Neural cell (in vitro differentiated cells): ENCODE results near the gene RBPJL. TPM values are rescaled to one million over a fixed set of nuclear protein-coding genes. Genes with fewer than 3 reads are reported as not detected.

Experiments used
- H2AFZ ChIP-seq: fragments of 200-600, 300-800 bp; sonication (generic), shearing (Covaris generic); 2 replicates; pipeline ENCODE4 v1.6.0; 2014; ENCODE audit warnings: low read depth, mild to moderate bottlenecking, antibody characterized with exemption, low read length, moderate library complexity
- H3F3A ChIP-seq: fragments of 200-600 bp; shearing (Covaris generic); 2 replicates; pipeline ENCODE4 v1.6.1; 2016; ENCODE audit warnings: mild to moderate bottlenecking, moderate library complexity, mixed read lengths, antibody characterized with exemption, low read length; ENCODE audit not compliant: insufficient read depth, poor library complexity, severe bottlenecking
- H3K27ac ChIP-seq: fragments of 200-600, 300-800 bp; sonication (generic), shearing (Covaris generic); 2 replicates; pipeline ENCODE4 v1.5.1; 2014; ENCODE audit warnings: mild to moderate bottlenecking, low read length, moderate library complexity
- H3K27me3 ChIP-seq: fragments of 300-800, 200-600 bp; sonication (generic), shearing (Covaris generic); 2 replicates; pipeline ENCODE4 v1.6.0; 2014; ENCODE audit warnings: mild to moderate bottlenecking, low read depth, low read length, moderate library complexity; ENCODE audit not compliant: insufficient read depth
- H3K36me3 ChIP-seq: fragments of 300-800, 200-600 bp; sonication (generic), shearing (Covaris generic); 2 replicates; pipeline ENCODE4 v1.5.1; 2014; ENCODE audit warnings: mild to moderate bottlenecking, antibody characterized with exemption, low read length, moderate library complexity; ENCODE audit not compliant: insufficient read depth
- H3K4me2 ChIP-seq: fragments of 300-800, 200-600 bp; sonication (generic), shearing (Covaris generic); 2 replicates; pipeline ENCODE4 v1.6.0; 2014; ENCODE audit warnings: mild to moderate bottlenecking, low read length
- H3K4me3 ChIP-seq: fragments of 300-800, 200-600 bp; sonication (generic), shearing (Covaris generic); 2 replicates; pipeline ENCODE4 v1.5.1; 2014; ENCODE audit warnings: mild to moderate bottlenecking, low read length, moderate library complexity
- H3K79me2 ChIP-seq: fragments of 200-600 bp; shearing (Covaris generic); replicated peaks from 2 replicates; pipeline ENCODE4 v1.6.0; 2014; ENCODE audit warnings: mild to moderate bottlenecking, low read length, moderate library complexity; ENCODE audit not compliant: insufficient read depth
- H3K9ac ChIP-seq: fragments of 300-800, 200-600 bp; sonication (generic), shearing (Covaris generic); 2 replicates; pipeline ENCODE4 v1.6.1; 2016; ENCODE audit warnings: mild to moderate bottlenecking, low read length, mixed read lengths
- H3K9me2 ChIP-seq: fragments of 200-600 bp; shearing (Covaris generic); 2 replicates; pipeline ENCODE4 v1.6.1; 2016; ENCODE audit warnings: mild to moderate bottlenecking, low read length, mixed read lengths; ENCODE audit not compliant: insufficient read depth
- H3K9me3 ChIP-seq: fragments of 200-600, 300-800 bp; sonication (generic), shearing (Covaris generic); 2 replicates; pipeline ENCODE4 v1.6.1; 2016; ENCODE audit warnings: mild to moderate bottlenecking, mixed run types, low read length, moderate library complexity, mixed read lengths
- H4K20me1 ChIP-seq: fragments of 200-600 bp; shearing (Covaris generic); 2 replicates; pipeline ENCODE4 v1.6.1; 2016; ENCODE audit warnings: mild to moderate bottlenecking, mixed run types; ENCODE audit not compliant: insufficient read depth
- CTCF ChIP-seq: fragments of 450-650 bp; IDR thresholded peaks from 2 replicates; pipeline ENCODE4 v1.5.1; 2014; ENCODE audit warnings: antibody characterized with exemption, mild to moderate bottlenecking, moderate library complexity; ENCODE audit not compliant: poor library complexity, severe bottlenecking
- EP300 ChIP-seq: fragments of 450-650 bp; conservative IDR thresholded peaks from 2 replicates; pipeline ENCODE4 v1.6.1; 2014; ENCODE audit warnings: antibody characterized with exemption, mild to moderate bottlenecking, moderate library complexity; ENCODE audit not compliant: poor library complexity, severe bottlenecking
- EZH2 ChIP-seq: fragments of 200-600, 300-800 bp; shearing (Covaris generic), sonication (generic); IDR thresholded peaks from 2 replicates; pipeline ENCODE4 v1.6.1; 2014; ENCODE audit warnings: antibody characterized with exemption, low read length, borderline replicate concordance, mild to moderate bottlenecking; ENCODE audit not compliant: insufficient read depth, poor library complexity, severe bottlenecking
- MXI1 ChIP-seq: fragments of 450-650 bp; conservative IDR thresholded peaks from 2 replicates; pipeline ENCODE4 v1.6.1; 2014; ENCODE audit warnings: antibody characterized with exemption, mild to moderate bottlenecking; ENCODE audit not compliant: poor library complexity, severe bottlenecking
- POLR2AphosphoS5 ChIP-seq: IDR thresholded peaks from 2 replicates; pipeline ENCODE4 v1.6.1; 2012
- RAD21 ChIP-seq: fragments of 450-650 bp; conservative IDR thresholded peaks from 2 replicates; pipeline ENCODE4 v1.6.1; 2014; ENCODE audit warnings: antibody characterized with exemption, mild to moderate bottlenecking, moderate library complexity
- REST ChIP-seq: IDR thresholded peaks from 2 replicates; pipeline ENCODE4 v1.6.1; 2012; ENCODE audit warnings: borderline replicate concordance
- SMC3 ChIP-seq: fragments of 450-650 bp; conservative IDR thresholded peaks from 2 replicates; pipeline ENCODE4 v1.6.1; 2014; ENCODE audit warnings: antibody characterized with exemption, mild to moderate bottlenecking, moderate library complexity; ENCODE audit not compliant: poor library complexity
- TAF1 ChIP-seq: IDR thresholded peaks from 2 replicates; pipeline ENCODE4 v1.6.1; 2012; ENCODE audit warnings: low read depth
- polyA plus RNA-seq: library from polyadenylated mRNA; depleted of rRNA; stranded (reverse); fragments of >200 nt; gene quantifications from 2 replicates; pipeline ENCODE4 v1.2.3, GENCODE V29; 2014

RBPJL gene
- polyA plus RNA-seq, 1 donor from 2014 or later, result not detected

GRCh38 chr20:45313065-45313695 is 6.5 kb downstream of the RBPJL start:
- Histone ChIP-seq H3K9me3 (no peaks in the 10 kb centered on the region), H3K36me3 (no peaks in the 10 kb centered on the region), H3F3A (no peaks in the 10 kb centered on the region), H4K20me1 (no peaks in the 10 kb centered on the region), H2AFZ (no peak overlapping the region), H3K79me2 (no peaks in the 10 kb centered on the region), H3K27ac (no peak overlapping the region), H3K9ac (no peak overlapping the region), H3K27me3 (no peaks in the 10 kb centered on the region), H3K4me3 (no peak overlapping the region), H3K9me2 (no peaks in the 10 kb centered on the region), H3K4me2 (no peak overlapping the region)
- TF ChIP-seq EZH2 (no peak), CTCF (no peak)

- Histone ChIP-seq H4K20me1 (no peaks in the 10 kb centered on the region), H3K36me3 (no peaks in the 10 kb centered on the region), H3K4me3 (no peak overlapping the region), H2AFZ (no peak overlapping the region), H3K9me2 (no peaks in the 10 kb centered on the region), H3K27me3 (no peaks in the 10 kb centered on the region), H3K79me2 (no peaks in the 10 kb centered on the region), H3K9me3 (no peaks in the 10 kb centered on the region), H3K4me2 (no peak overlapping the region), H3K27ac (no peak overlapping the region), H3F3A (no peaks in the 10 kb centered on the region), H3K9ac (no peak overlapping the region)
- TF ChIP-seq RAD21 (no peak), POLR2AphosphoS5 (no peak), SMC3 (no peak), MXI1 (no peak), EZH2 (no peak), EP300 (no peak), CTCF (no peak), REST (no peak), TAF1 (no peak)
Measured at GRCh38 chr20:45313943-45314342, 7.3 kb downstream of the RBPJL start.
